Posterior vena cava (tissue), 2 donors: Measurements from ENCODE around the gene GPR35. TPM values are rescaled to one million over a fixed set of nuclear protein-coding genes. Genes with fewer than 3 reads are reported as not detected.

ENCODE experiments used
- DNase-seq: peaks from one replicate; pipeline ENCODE4 v3.0.0-alpha.2; 2020; ENCODE audit warnings: low spot score
- intact Hi-C, 2 donors: fragments of 100-400 bp; cut with DNase I; formaldehyde crosslinking; loops; one replicate each; pipeline versions ENCODE4 v1.14.1 to v1.14.2; 2022 to 2023
- long read RNA-seq, 2 donors: library from polyadenylated mRNA; unstranded; transcript quantifications; one replicate each; pipeline ENCODE4 v2.0.0, GENCODE V29; 2020 to 2021
- total RNA-seq, 2 donors: library from RNA; stranded (reverse); fragmentation: NEBNext Ultra II Directional; extraction: Animal tissue kit (Norgen Biotek cat#: 25700); gene quantifications; one replicate each; pipeline ENCODE4 v1.2.1, GENCODE V29; 2021
- donor health status: DM: yes; HTN: yes; CAD: no.
- donor health status: DM: yes; HTN: yes; CAD: no.

Gene GPR35
- total RNA-seq: 1 to 10 TPM; 1.2 to 1.8 TPM
- long read RNA-seq, donor 1: 0 reads
- long read RNA-seq, donor 2, partial matches to known transcripts: 0 of 3 reads
- long read RNA-seq, donor 2, other reads (novel, unspliced or antisense): 0 of 3 reads

- intact Hi-C loops: no loop called here
- DNase-seq: peak; percentile 84
Observed at GRCh38 chr2:240624950-240625621, at the start of gene GPR35. TSS of gene GPR35 (plus strand) at chr2:240625480. CDS start at chr2:240629953, 4,473 bp downstream.

GRCh38 chr2:240576036-240576435, 49.2 kb upstream of the GPR35 start:
- intact Hi-C loops: no loop called here
- no peak for DNase-seq

- intact Hi-C loops: no loop called here
- no peak for DNase-seq
Observed at GRCh38 chr2:240576436-240577205, 48.7 kb upstream of the GPR35 start.

- no peak for DNase-seq
- intact Hi-C loops: no loop called here
Observed at GRCh38 chr2:240577281-240578109, 47.8 kb upstream of the GPR35 start.

- intact Hi-C loops: no loop called here
Observed at GRCh38 chr2:240578110-240578450, 47.2 kb upstream of the GPR35 start.

GRCh38 chr2:240578488-240578887, 46.8 kb upstream of the GPR35 start:
- intact Hi-C loops: no loop called here
- DNase-seq: no peak

More at GRCh38 chr2:240578110-240578450, 47.2 kb upstream of the GPR35 start:
- no peak for DNase-seq

GRCh38 chr2:240579071-240579762, 46.1 kb upstream of the GPR35 start:
- intact Hi-C loops: no loop called here
- DNase-seq: no peak

GRCh38 chr2:240579771-240580614, 45.3 kb upstream of the GPR35 start:
- intact Hi-C loops: no loop called here
- no peak for DNase-seq

- no peak for DNase-seq
- intact Hi-C loops: no loop called here
Observed at GRCh38 chr2:240581811-240582210, 43.5 kb upstream of the GPR35 start.

- DNase-seq: no peak
- intact Hi-C loops: no loop called here
Observed at GRCh38 chr2:240582781-240583180, 42.5 kb upstream of the GPR35 start.

- DNase-seq: no peak
- intact Hi-C loops: no loop called here
Observed at GRCh38 chr2:240583774-240584173, 41.5 kb upstream of the GPR35 start.

GRCh38 chr2:240584486-240585031, 40.7 kb upstream of the GPR35 start:
- peak; percentile 74 for DNase-seq
- intact Hi-C loops: no loop called here

GRCh38 chr2:240585101-240585500, 40.2 kb upstream of the GPR35 start:
- intact Hi-C loops: no loop called here
- peak; percentile 50 for DNase-seq

- intact Hi-C loops: no loop called here
- DNase-seq: peak; percentile 64
Observed at GRCh38 chr2:240585681-240586197, 39.5 kb upstream of the GPR35 start.

- intact Hi-C loops: no loop called here
- DNase-seq: peak; percentile 100
Observed at GRCh38 chr2:240586198-240586918, 38.9 kb upstream of the GPR35 start, which contains the start of gene CAPN10. TSS of gene CAPN10 (plus strand) at chr2:240586734. CDS start at chr2:240586912, 178 bp downstream.

GRCh38 chr2:240586919-240587800, 38.1 kb upstream of the GPR35 start:
- intact Hi-C loops: no loop called here

More at GRCh38 chr2:240586919-240587800, 38.1 kb upstream of the GPR35 start:
- DNase-seq: peak; percentile 86
